GM19455 (cell line): ENCODE results near the gene GUCA1A.
"Not testable (repeated sequence)": the region's sequence is repeated elsewhere in the genome, so short reads cannot be mapped to it uniquely, and the experiment has no call there.

Experiments used
- ATAC-seq: cut with Tn5 transposase; IDR thresholded peaks from one replicate; pipeline ENCODE4 v1.9.1; 2021; ENCODE audit not compliant: unreplicated experiment

Gene GUCA1A

DNA sequence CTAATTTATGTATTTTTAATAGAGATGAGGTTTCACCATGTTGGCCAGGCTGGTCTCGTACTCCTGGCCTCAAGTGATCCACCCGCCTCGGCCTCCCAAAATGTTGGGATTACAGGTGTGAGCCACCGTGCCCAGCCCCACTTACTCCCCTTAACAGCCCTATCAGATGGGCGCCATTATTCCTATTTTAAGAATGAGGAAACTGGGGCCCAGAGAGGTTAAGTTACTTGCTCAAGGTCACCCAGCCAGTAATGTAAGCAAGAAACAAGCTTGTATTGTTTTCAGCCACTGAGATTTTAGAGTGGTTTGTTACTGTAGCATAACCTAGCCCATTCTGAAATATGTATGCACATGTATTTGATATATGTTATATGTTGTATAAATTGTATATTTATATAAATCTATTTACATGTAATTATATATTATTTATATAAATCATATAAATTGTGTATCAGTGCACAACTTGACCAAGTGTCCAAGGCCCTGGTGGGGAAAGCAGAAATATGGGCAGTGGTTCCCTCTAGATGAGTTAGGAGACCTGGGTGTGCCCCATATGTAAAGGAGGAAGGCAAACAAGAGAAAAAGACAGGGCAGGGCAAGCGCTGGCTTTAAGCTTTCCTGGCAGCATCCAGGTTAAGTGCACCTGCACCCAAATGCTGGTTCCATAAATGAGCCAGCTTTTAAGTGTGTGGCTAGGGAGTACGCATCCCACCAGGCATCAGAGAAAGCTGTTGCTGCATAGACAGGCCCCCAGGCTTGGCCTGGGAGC is 1.2 kb upstream of the GUCA1A start:
- no peak for ATAC-seq

DNA sequence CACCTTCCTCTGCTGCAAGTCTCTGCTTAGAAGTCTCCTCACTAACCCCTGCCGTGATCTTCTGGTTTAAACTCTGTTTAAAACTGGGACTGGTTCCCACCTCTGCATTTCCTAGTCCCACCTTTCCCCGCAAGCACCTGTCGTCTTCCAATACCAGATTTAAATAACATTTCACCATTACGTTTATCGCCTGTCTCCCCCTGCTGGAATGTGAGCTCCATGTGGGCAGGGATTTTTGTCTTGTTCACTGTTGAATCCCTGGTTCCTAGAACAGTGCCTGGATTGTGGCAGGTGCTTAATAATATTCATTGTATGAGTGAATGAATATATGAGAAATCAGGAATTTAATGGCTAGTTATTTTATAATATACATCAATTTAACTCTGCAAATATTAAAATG is 2.7 kb downstream of the GUCA1A start:
- ATAC-seq = no peak

DNA sequence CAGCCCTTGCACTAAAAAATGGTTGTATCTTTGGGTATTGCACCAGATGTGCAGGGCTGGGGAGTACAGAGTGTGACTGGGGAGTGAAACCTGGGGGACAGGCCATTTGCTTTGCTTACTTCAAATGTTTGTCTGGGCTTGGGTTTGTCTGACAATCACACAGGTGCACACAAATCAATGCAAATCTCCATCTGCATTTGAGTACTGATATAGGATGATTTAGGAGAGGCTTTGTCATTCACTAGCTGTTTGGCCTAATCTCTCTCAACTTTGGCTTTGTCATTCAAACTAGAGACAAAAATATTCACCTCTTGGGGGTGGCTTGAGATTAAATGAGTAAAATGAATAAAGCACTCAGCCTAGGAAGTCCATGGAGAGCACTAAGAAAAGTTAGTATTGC is 3.8 kb downstream of the GUCA1A start:
- no peak for ATAC-seq

DNA sequence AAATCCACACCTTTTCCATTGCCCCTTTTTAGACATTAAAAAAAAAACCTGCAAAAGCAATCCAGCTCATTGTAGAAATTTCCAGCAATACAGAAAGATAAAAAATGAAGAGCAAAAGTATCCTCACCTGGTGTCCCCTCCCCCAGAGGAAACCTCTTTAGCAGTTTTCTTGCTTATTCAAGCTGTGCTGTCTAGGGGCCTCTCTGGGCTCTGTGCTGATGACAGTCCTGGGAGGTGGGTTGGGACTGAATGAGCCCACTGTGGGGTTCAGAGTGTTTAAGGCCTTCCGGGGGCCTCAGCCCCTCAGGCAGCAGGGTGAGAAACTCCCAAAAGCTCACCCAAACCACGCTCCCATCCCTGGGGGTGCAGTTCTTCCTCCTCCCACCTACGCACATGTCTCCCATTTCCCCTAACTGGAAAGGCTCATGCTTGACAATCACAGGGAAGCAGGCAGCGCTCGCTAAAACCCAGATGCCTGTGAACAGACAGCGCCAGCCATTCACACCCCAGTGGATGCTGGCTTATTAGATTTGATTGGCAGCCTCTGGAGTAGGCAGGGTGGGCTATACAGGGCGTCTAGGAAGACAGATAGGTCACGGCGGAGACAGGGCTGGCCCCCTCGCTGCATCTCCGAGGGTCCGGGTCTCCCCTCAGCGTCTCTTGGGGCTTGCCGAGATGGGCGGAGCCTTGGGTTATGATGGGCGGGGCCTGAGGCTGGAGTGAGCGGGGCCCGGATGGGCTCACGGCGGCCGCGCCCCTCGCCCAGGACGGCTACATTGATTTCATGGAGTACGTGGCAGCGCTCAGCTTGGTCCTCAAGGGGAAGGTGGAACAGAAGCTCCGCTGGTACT is 4.6 kb downstream of the GUCA1A start:
- ATAC-seq = no peak

DNA sequence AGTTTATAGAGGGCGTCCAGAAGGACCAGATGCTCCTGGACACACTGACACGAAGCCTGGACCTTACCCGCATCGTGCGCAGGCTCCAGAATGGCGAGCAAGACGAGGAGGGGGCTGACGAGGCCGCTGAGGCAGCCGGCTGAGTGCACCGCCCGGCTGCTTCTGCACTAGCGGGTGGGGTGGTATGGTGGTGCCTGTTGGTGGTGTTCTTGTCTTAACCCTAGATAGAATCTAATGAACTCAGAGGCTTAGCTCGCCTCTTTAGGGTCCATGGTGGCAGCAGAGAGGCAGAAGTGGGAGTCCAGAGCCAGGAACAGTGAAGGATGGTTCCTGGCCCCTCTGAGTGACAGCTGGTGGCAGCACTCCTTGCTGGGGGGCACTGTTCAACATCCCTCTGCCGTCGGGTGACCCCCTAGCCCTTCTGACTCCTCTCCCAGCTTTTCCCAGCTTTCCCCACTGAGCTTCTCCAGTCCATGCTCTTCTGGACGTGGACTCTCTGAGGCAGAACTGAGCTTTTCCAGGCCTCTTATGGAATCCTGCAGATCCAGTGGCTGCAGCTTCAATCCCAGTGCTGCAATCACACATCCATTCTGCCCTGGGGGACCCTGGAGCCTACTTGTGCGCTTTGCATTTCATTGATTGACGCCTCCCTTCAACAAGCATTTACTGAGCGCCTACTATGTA is 6.2 kb downstream of the GUCA1A start:
- ATAC-seq = no peak

DNA sequence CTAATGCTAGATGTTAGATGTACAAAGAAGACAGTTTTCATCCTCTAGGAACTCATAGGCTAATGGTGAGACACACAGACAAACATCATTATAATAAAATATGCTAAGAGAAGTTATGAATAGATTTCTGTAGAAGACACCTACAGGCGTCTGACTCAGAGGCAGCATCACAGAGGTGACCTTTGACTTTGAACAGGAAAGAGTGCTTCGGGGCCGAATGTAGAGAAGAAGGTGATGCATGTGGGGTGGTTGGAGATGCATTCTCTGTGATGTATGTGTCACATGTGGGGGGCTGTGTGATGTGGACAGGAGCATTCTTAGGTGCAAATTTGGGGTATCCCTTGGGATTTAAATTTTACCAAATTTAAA is 6.8 kb downstream of the GUCA1A start:
- ATAC-seq = no peak

DNA sequence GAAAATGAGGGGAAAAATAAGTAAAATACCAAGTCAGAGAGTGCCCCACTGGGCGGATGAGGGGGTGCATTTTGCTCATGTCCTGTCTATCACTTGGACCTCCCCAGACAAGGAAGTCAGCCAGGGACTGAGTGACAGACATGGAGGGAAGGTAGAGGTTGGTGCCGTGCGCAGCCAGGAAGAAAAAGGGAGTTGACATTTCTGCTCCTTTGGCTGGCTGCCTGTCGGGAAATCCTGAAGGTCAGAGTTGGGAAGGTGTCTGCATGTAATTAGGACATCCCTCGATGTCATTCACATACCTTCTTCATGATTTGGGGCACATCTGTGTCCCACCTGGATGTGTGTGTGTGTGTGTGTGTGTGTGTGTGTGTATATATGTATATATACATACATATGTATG is 8.9 kb downstream of the GUCA1A start:
- ATAC-seq = no peak

DNA sequence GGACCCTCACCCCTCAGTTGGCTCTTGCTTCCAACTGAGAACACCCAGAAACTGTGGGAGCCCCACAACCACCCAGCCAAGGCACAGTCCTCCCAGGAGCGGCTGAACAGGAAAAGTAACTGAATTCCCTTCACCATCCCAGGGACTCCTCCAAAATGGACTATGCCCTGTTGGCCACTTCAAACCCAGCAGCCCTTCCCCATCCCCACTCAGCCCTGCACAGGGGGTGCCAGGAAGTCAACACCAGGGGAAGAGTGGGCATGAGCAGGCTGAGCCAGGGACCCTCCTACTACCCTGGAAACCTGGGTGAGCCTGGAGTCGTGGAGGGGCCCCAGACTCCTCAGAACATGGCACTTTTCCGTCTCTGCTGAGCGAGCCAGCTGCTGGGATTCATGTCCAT is 11.3 kb downstream of the GUCA1A start:
- no peak for ATAC-seq

DNA sequence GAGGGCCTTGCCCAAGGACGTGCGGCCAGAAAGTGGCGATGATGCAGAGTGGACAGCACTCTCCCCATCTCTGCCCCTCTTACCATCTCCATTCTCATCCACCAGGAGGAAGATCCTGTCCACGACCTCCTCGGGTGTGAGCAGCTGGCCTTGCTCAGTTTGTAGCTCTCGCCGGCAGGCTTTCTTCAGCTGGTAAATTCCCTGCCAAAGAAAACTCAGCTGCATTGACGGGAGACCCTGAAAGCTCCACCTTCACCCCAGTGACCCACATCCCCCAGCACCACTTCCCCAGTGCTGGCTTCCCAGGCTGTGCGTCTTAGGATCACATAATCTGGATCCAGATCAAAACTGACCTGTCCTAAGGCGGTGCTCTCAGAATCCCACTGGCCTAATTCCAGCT is 12.4 kb downstream of the GUCA1A start:
- ATAC-seq = no peak

DNA sequence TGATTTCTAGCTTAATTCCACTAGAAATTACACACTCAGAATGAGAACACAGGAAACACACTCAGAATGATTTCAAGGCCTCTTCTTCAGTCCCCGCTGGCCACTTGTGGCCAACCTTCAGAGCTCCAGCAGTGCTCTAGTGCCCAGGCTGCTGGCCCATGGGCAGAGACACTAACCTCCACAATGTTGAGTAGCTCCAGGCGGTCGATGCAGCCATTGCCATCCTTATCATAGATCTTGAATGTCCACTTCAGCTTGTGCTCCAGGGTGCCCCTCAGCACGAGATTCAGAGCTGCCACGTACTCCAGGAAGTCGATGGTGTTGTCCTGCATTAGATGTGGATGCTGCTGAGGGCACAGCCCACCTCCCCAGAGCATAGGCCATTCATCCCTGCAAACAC is 15.2 kb downstream of the GUCA1A start:
- ATAC-seq = no peak

DNA sequence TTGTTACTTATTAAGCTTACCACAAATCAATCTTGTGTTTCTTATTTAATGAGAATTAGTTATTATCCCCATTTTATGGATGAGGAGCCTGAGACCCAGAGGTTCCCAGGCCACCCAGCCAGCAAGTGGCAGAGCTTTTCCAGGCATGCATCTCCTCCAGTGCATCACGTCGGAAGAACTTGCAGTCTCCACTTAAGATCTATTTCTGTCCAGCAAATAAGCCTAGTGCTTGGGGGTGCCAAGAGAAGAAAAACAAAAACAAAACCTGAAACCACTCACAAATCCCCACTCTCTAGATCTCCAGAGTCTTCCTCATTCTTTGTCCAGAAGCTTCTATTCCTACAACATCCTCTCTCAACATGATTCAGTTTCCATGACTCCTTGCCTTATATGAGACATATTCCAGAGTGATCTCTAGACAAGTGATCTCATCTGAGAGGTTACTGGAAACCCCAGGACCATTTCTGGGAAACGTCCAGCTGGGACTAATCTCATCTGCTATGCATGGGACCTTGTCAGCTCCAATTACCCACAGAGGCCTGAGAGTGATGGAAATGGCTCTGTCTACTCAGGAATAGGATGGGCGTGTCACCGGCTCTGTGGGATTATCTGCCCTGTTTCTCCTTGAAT is 17.5 kb downstream of the GUCA1A start:
- no peak for ATAC-seq

DNA sequence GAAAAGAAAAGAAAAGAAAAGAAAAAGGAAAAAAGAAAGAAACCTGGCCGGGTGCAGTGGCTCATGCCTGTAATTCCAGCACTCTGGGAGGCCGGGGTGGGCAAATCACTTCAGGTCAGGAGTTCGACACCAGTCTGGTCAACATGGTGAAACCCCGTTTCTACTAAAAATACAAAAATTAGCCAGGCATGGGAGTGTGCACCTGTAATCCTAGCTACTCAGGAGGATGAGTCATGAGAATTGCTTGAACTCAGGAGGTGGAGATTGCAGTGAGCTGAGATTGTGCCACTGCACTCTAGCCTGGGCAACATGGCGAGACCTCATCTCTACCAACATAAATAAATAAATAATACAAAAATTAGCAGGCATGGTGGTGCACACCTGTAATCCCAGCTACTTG is 19.2 kb downstream of the GUCA1A start:
- ATAC-seq = not testable (repeated sequence)

DNA sequence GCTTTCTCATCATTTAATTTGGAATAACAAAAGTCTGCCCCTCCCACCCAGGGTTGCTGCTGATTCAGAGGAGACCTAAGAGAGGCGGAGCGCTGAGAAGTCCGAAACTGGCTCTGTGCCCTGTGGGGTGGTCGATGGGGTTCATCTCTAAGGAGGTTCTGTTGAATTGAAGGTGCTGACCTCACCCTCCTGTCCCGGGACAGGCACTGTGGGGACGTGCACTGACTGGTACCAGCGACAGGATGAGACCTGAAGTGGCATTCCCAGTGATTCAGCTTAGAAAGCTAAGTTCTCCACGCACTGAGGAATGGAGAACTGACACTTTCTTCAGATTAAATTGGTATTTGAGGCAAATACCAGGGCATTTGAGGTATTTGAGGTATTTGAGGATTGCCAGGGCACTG is 20.3 kb downstream of the GUCA1A start:
- no peak for ATAC-seq

DNA sequence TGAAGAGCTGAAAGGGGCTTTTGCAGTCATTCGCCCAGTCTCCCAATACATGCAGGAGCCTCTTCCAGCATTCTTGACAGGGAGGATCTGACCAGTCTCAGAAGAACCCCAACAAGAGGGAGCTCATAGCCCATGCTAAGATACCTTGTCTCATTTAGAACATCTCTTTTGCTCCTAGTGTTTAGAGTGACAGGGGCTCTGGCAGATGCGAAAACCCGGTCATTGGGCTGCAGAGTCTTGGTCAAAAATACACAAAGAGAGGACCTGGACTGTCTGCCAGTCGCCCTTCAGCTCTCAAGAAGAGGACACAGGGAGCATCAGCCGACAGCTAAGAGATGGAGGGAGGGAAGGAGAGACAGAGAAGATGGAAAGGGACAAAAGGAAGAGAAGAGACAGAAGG is 20.9 kb downstream of the GUCA1A start:
- no peak for ATAC-seq

DNA sequence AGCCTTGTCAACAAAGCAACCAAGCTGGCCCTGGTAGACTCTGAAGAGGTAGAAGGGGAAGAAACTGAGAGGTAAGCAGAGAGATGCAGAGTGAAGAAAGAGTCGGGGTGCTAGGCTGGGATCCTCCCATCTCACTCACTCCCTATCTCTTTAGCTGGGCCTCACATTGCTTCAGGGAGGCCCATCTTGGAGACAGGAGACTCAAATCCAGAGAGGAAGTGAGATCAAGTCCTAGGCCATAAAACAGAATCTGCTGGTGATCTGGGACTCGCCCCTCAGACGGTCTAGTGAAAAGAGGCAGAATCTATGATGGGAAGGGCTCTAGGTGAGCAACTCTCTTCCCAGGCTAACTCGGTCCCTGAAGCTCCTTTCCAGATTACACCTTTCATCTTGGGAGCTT is 22.3 kb downstream of the GUCA1A start:
- ATAC-seq = no peak

DNA sequence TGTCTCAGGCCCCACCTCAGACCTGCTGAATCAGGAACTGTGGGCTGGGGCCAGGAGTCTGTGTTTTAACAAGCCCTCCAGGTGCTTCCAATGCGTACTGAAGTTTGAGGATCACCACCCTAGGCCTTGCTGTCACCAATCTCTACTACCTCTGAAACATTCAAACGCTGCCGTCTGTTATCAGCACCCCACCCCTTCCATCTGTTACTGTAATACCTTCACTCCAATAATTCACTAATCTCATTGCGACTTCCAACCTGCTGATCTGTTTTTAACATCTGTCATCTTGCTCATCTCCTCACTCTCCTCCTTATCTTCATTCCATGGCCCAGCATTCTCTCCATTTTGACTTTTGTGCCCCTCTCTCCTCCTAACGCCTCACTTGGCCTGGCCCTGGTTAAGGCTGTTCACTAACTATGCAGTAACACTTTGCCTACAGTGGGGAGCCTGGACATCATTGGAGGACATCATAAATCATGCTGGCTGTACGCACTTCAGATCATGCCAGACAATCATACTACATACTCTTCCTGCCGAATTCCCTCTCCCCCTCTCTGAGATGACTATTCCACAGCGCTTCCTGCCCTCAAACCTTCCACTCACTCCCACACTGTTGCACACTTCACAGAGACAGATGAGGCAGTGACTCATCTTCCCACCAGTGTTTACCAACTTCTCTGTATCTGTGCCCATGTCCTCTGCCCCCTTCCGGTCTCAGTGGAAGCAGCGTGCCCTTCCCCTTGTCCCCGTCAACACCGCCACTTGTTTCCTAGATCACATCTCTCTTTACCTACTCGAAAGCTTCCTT is 24.6 kb downstream of the GUCA1A start:
- ATAC-seq = no peak

DNA sequence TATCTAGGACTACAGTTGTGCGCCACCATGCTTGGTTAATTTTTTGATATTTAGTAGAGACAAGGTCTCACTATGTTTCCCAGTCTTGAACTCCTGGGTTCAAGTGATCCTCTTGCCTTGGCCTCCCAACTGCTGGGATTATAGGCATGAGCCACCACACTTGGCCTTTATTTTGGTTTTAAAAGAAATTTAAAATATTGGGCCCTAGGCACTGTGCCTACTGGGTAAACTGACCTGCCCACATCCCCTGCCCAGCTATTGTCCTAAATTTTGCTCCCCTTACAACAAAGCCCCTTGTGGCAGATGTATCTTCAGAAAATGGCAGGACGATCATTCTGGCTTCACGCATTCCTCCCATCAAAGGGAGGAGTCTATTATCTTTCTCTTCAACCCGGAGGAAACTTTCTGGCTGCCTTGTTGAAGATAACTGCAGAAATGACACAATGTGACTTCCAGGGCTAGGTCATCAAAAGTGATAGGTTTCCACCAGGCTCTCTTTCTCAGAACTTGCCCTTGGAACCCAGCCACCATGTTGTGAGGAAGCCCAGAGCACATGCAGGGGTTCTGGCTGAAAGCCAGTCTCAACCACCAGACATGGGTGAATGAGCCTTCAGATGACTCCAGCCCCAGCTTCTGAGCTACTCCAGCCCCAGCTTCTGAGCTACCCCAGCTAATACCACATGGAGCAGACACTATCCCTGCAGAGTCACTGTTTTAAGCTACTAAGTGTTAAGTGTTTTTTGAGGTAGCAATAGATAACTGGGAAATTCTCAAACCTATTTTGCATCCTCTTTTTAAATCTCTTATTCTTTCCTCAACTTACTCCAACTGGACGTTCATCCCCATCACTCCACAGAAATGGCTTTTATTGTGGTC is 26.2 kb downstream of the GUCA1A start:
- no peak for ATAC-seq

DNA sequence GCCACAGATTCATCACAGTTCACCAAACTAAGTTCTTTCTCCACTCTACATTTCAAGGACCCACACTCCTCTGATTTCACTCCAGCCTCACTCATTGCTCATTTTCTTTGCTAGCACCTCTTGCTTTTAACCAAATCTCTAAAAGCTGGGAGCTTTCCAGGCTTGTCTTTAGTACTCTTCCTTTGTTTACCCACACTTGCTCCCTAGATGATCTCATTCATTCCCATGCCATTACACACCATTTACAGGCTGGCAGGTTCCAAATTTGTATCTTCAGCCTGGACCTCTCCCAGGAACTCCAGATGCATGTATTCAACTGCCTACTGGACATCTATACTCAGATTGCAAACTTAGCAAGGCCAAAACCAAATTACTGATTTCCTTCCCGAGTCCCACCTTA is 26.9 kb downstream of the GUCA1A start:
- ATAC-seq = no peak

DNA sequence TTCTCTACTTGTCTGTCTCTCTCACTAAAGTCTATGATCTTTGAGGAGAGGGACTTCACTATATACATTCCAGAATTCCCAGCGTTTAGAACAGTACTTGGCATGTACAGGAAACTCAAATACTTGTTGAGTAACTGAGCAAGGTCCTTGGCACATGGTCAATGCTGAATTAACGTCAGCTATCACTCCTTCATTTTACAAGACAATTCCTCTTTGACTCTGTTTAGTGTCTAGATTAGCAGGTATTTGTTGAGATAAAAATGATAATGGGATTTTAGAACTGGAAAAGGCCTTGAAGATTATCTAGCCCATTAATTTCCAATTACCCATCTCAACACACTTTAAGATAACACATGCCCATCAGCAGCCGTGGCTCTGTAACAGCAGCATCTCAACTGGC is 28.2 kb downstream of the GUCA1A start:
- no peak for ATAC-seq
